A673 (cell line): ENCODE data around the gene SHFL. TPM values are rescaled to one million over a fixed set of nuclear protein-coding genes. Genes with fewer than 3 reads are reported as not detected.

Experiments used
- BruUV-seq: library from RNA; stranded (reverse); fragments of 400-500 nt; replicated peaks from 2 replicates; lab custom pipeline; 2021; lab: Mats Ljungman, UMichigan
- CTCF ChIA-PET: fragments of 300-600 bp; sonication (Branson Sonifier 250); formaldehyde crosslinking; loops from one replicate; lab custom pipeline; 2022; ENCODE audit warnings: antibody characterized with exemption; lab: Charles Lee
- POLR2A ChIA-PET: fragments of 300-600 bp; sonication (Branson Sonifier 250); formaldehyde crosslinking; loops from one replicate; lab custom pipeline; 2022; ENCODE audit warnings: antibody characterized with exemption; ENCODE audit not compliant: low non-redundant PET; lab: Charles Lee
- DNase-seq: peaks from one replicate; pipeline ENCODE4 v3.0.0-alpha.2; 2015; ENCODE audit warnings: low spot score
- H3K27ac ChIP-seq: fragments of 200-600 bp; sonication (generic); 2 replicates; pipeline ENCODE4 v1.5.1; 2016; ENCODE audit warnings: mixed run types, low read depth, mild to moderate bottlenecking, mixed read lengths, antibody characterized with exemption, low read length; ENCODE audit not compliant: poor library complexity, severe bottlenecking
- H3K27me3 ChIP-seq: fragments of 200-600 bp; sonication (generic); replicated peaks from 2 replicates; pipeline ENCODE4 v1.6.1; 2017; ENCODE audit warnings: mixed run types, low read depth, mild to moderate bottlenecking, mixed read lengths, antibody characterized with exemption, low read length; ENCODE audit not compliant: insufficient read depth, poor library complexity
- H3K36me3 ChIP-seq: fragments of 200-600 bp; sonication (generic); 2 replicates; pipeline ENCODE4 v1.6.1; 2016; ENCODE audit warnings: mixed run types, mild to moderate bottlenecking, mixed read lengths, antibody characterized with exemption, low read length; ENCODE audit not compliant: insufficient read depth, poor library complexity, severe bottlenecking
- H3K4me1 ChIP-seq: fragments of 200-600 bp; sonication (generic); 2 replicates; pipeline ENCODE4 v1.6.1; 2017; ENCODE audit warnings: mixed run types, mild to moderate bottlenecking, mixed read lengths, antibody characterized with exemption, low read length; ENCODE audit not compliant: insufficient read depth, poor library complexity, severe bottlenecking
- H3K4me3 ChIP-seq: fragments of 200-600 bp; sonication (generic); 2 replicates; pipeline ENCODE4 v1.5.1; 2016; ENCODE audit warnings: low read depth, mixed run types, mild to moderate bottlenecking, mixed read lengths, low read length; ENCODE audit not compliant: poor library complexity, severe bottlenecking
- H3K9me3 ChIP-seq: fragments of 200-600 bp; sonication (generic); 2 replicates; pipeline ENCODE4 v1.6.1; 2016; ENCODE audit warnings: mixed run types, low read depth, mild to moderate bottlenecking, mixed read lengths, antibody characterized with exemption, low read length; ENCODE audit not compliant: poor library complexity, severe bottlenecking
- CTCF ChIP-seq: fragments of 300-800, 200-600 bp; sonication (generic); conservative IDR thresholded peaks from 2 replicates; pipeline ENCODE4 v1.5.1; 2017; ENCODE audit warnings: low read depth, mild to moderate bottlenecking, antibody characterized with exemption, low read length, moderate library complexity, mixed read lengths
- EZH2 ChIP-seq: fragments of 200-600 bp; sonication (generic); IDR thresholded peaks from 2 replicates; pipeline ENCODE4 v1.6.1; 2017; ENCODE audit warnings: borderline replicate concordance, low read depth, mild to moderate bottlenecking, mixed read lengths, antibody characterized with exemption, low read length; ENCODE audit not compliant: poor library complexity, severe bottlenecking
- intact Hi-C: fragments of 100-400 bp; cut with micrococcal nuclease; formaldehyde crosslinking; loops from one replicate; pipeline ENCODE4 v1.10.0; 2022; ENCODE audit not compliant: unreplicated experiment
- total RNA-seq: library from RNA; stranded (reverse); gene quantifications from 2 replicates; pipeline ENCODE4 v1.2.3, GENCODE V29; 2021

Gene SHFL
- total RNA-seq, 1 experiment from 2014 or later, result 15.2 TPM

- Histone ChIP-seq H3K4me1 (peaks cover 12% of the 10 kb centered on the region), H3K27ac (no peak overlapping the region), H3K27me3 (no peaks in the 10 kb centered on the region), H3K36me3 (peaks cover 68% of the 10 kb centered on the region), H3K9me3 (no peaks in the 10 kb centered on the region), H3K4me3 (no peak overlapping the region)
- DNase-seq, result no peak
- BruUV-seq, result no TSS peak
- TF ChIP-seq CTCF (no peak), EZH2 (no peak)
- intact Hi-C loops, result loop anchor here (5.0 kb wide), 1 partner anchor 182 kb away; no protein-coding TSS in a partner anchor
- ChIA-PET CTCF (interaction anchor here (0.6 kb wide), 1 partner anchor 136 kb away, joined by 3 read pairs; no protein-coding TSS in a partner anchor), POLR2A (interaction anchor here (0.5 to 0.6 kb wide), 2 partner anchors 94 to 445 kb away, joined by 3 to 9 read pairs; no protein-coding TSS in a partner anchor)
These were observed 28.0 kb downstream of the SHFL start for GRCh38 chr19:10113964-10114650.

- Histone ChIP-seq H3K27me3 (no peaks in the 10 kb centered on the region), H3K4me3 (no peak overlapping the region), H3K27ac (no peak overlapping the region), H3K9me3 (no peaks in the 10 kb centered on the region), H3K4me1 (peaks cover 12% of the 10 kb centered on the region), H3K36me3 (peaks cover 61% of the 10 kb centered on the region)
- TF ChIP-seq EZH2, result no peak
- no peak for TF ChIP-seq CTCF
- ChIA-PET CTCF (interaction anchor here (0.6 kb wide), 1 partner anchor 136 kb away, joined by 3 read pairs; no protein-coding TSS in a partner anchor), POLR2A (interaction anchor here (0.5 to 0.6 kb wide), 2 partner anchors 93 to 444 kb away, joined by 3 to 9 read pairs; no protein-coding TSS in a partner anchor)
- intact Hi-C loops, result loop anchor here (5.0 kb wide), 1 partner anchor 183 kb away; no protein-coding TSS in a partner anchor
- DNase-seq, result no peak
- no TSS peak for BruUV-seq
These were observed 28.7 kb downstream of the SHFL start for GRCh38 chr19:10114651-10115391.

- ChIA-PET CTCF (no interaction called here), POLR2A (no interaction called here)
- DNase-seq, result no peak
- no peak overlapping the region for H3K27ac ChIP-seq
- H3K9me3 ChIP-seq, result no peaks in the 10 kb centered on the region
- no peak for TF ChIP-seq CTCF
- no peak for TF ChIP-seq EZH2
- no peak overlapping the region for H3K4me3 ChIP-seq
- intact Hi-C loops, result no loop called here
- no TSS peak for BruUV-seq
- peaks cover 54% of the 10 kb centered on the region for H3K36me3 ChIP-seq
- no peaks in the 10 kb centered on the region for H3K27me3 ChIP-seq
- H3K4me1 ChIP-seq, result peaks cover 15% of the 10 kb centered on the region
These were observed 29.4 kb downstream of the SHFL start for GRCh38 chr19:10115392-10116084.
